AG04450 (cell line): ENCODE results near the gene NFIL3. TPM values are rescaled to one million over a fixed set of nuclear protein-coding genes. Genes with fewer than 3 reads are reported as not detected.
"Not testable (repeated sequence)": the region's sequence is repeated elsewhere in the genome, so short reads cannot be mapped to it uniquely, and the experiment has no call there.

Experiments used
- CTCF ChIA-PET: fragments of 300-600, 350-600 bp; formaldehyde crosslinking; extraction: SDS; loops from one replicate; lab custom pipeline; 2022; ENCODE audit warnings: antibody characterized with exemption, inconsistent platforms; lab: Charles Lee
- POLR2A ChIA-PET: fragments of 350-600 bp; formaldehyde crosslinking; extraction: SDS; loops from one replicate; lab custom pipeline; 2021; ENCODE audit warnings: antibody characterized with exemption, inconsistent platforms; lab: Yijun Ruan, JAX
- DNase-seq: peaks from one replicate; pipeline ENCODE4 v3.0.0-alpha.2; 2011; ENCODE audit warnings: low read depth, low spot score
- H3K27ac ChIP-seq: one replicate; pipeline ENCODE4 v1.5.1; 2012; ENCODE audit warnings: low read depth, low read length, control low read depth
- H3K27me3 ChIP-seq: one replicate; pipeline ENCODE4 v1.6.0; 2012; ENCODE audit warnings: low read length; ENCODE audit not compliant: control insufficient read depth, insufficient read depth
- H3K4me3 ChIP-seq: 2 replicates; pipeline ENCODE4 v1.5.1; 2011; ENCODE audit warnings: mild to moderate bottlenecking, low read depth, low read length, control low read depth
- H3K9me3 ChIP-seq: 2 replicates; pipeline ENCODE4 v1.5.1; 2012; ENCODE audit warnings: low read length; ENCODE audit not compliant: control insufficient read depth, insufficient read depth
- polyA minus RNA-seq: library from RNA; depleted of rRNA, polyadenylated mRNA; stranded (reverse); fragments of >200 nt; gene quantifications from 2 replicates; pipeline ENCODE4 v1.2.3, GENCODE V29; 2011; rRNA and poly(A)+ RNA removed
- polyA plus RNA-seq: library from polyadenylated mRNA; depleted of rRNA; stranded (reverse); fragments of >200 nt; gene quantifications from 2 replicates; pipeline ENCODE4 v1.2.3, GENCODE V29; 2011; rRNA removed
- TF ChIP-seq, protein P1 (sequence below): IDR thresholded peaks from 2 replicates; pipeline ENCODE4 v1.5.1; 2011; ENCODE audit warnings: low read depth, low read length, control low read depth, inconsistent platforms

Gene NFIL3
- polyA plus RNA-seq: 30.2 and 30.3 TPM in 2 replicates
- 23.6 and 32.1 TPM in 2 replicates for polyA minus RNA-seq

DNA sequence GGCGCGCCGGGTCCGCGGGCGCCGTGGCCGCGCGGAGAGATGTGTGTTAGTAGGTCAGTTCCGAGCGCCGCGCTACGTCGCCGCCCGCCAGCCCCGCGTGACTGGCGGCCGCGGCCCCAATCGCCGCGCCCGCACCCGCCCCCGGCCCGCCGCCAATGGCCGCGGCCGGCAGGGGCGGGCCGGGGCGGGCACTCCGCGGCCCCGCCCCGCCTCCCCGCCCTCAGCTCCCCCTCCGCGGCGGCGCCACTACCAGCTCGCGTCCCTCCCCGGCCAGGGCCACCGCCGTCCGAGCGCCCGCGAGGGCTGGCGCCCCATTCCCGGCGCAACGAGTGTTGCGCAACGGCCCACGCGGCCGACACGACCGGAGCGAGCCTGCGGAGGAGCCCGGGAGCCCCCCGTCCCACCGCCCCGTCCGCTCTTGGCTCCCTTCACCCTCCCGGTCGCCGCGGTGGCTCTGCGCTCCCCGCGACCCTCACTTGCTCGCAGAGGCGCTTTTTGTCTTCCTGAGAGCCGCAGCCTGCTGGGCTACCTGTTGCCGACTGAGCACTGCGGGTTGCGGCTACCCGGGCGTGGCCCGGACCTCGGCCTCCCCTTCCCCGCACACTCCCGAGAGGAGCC is at the start of gene NFIL3:
NFIL3 (minus strand) TSS at position 48 of the 618 bp plus-strand sequence. CDS start 13,098 bp downstream, outside the sequence.
- Histone ChIP-seq H3K9me3 (no peaks in the 10 kb centered on the region; the same call in 1 of the 2 replicates), H3K27me3 (no peaks in the 10 kb centered on the region), H3K4me3 (peak within 1 kb of the TSS; percentile 94), H3K27ac (peak within 1 kb of the TSS; percentile 91)
- no peak for DNase-seq
- ChIA-PET CTCF (interaction anchor here (0.6 to 3.3 kb wide), 6 partner anchors 10 to 509 kb away, joined by 3 to 27 read pairs (median 4); no protein-coding TSS in a partner anchor), POLR2A (interaction anchor here (0.5 to 2.1 kb wide), 11 partner anchors 9 to 386 kb away, joined by 3 to 7 read pairs (median 3); no protein-coding TSS in a partner anchor)
- TF ChIP-seq, protein P1, sequence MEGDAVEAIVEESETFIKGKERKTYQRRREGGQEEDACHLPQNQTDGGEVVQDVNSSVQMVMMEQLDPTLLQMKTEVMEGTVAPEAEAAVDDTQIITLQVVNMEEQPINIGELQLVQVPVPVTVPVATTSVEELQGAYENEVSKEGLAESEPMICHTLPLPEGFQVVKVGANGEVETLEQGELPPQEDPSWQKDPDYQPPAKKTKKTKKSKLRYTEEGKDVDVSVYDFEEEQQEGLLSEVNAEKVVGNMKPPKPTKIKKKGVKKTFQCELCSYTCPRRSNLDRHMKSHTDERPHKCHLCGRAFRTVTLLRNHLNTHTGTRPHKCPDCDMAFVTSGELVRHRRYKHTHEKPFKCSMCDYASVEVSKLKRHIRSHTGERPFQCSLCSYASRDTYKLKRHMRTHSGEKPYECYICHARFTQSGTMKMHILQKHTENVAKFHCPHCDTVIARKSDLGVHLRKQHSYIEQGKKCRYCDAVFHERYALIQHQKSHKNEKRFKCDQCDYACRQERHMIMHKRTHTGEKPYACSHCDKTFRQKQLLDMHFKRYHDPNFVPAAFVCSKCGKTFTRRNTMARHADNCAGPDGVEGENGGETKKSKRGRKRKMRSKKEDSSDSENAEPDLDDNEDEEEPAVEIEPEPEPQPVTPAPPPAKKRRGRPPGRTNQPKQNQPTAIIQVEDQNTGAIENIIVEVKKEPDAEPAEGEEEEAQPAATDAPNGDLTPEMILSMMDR: no peak

DNA sequence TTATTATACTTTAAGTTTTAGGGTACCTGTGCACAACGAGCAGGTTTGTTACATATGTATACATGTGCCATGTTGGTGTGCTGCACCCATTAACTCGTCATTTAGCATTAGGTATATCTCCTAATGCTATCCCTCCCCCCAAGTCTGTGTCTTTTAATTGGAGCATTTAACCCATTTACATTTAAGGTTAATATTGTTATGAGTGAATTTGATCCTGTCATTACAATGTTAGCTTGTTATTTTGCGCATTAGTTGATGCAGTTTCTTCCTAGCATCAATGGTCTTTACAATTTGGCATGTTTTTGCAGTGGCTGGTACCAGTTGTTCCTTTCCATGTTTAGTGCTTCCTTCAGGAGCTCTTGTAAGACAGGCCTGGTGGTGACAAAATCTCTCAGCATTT is 47.9 kb upstream of the NFIL3 start:
- H3K27me3 ChIP-seq, DNase-seq, POLR2A ChIA-PET, CTCF ChIA-PET, H3K27ac ChIP-seq, H3K4me3 ChIP-seq: not testable (repeated sequence)
- peaks cover 10% of the 10 kb centered on the region for H3K9me3 ChIP-seq

DNA sequence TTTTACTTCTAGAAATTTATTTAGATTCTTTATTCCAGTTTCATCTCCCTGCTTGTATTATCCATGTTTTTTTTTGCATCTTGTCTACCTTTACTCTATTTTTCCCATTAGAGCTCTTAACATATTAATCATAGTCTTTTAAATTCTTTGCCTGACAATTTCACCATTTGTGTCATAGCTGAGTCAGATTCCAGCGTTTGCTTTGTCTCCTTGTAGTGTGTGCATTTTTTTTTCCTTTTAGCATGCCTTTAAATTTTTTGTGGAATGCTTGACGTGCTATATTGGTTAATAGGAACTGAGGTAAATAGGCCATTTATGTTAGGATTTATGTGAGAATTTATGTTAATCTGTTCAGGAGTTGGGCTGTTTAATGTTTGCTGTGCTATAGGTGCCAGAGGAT is 41.8 kb upstream of the NFIL3 start:
- TF ChIP-seq, protein P1: no peak
- ChIA-PET CTCF (no interaction called here), POLR2A (interaction anchor here (0.5 kb wide), 1 partner anchor 91 kb away, joined by 3 read pairs; no protein-coding TSS in a partner anchor)
- Histone ChIP-seq H3K27ac (no peak overlapping the region), H3K9me3 (no peaks in the 10 kb centered on the region), H3K4me3 (no peak overlapping the region), H3K27me3 (no peaks in the 10 kb centered on the region)
- no peak for DNase-seq

- H3K27ac ChIP-seq: no peak overlapping the region
- TF ChIP-seq, protein P1: no peak
- H3K9me3 ChIP-seq: no peaks in the 10 kb centered on the region
- CTCF ChIA-PET: interaction anchor here (1.4 kb wide), 1 partner anchor 25 kb away, joined by 5 read pairs; no protein-coding TSS in a partner anchor
- DNase-seq: no peak
- POLR2A ChIA-PET: no interaction called here
- no peaks in the 10 kb centered on the region for H3K27me3 ChIP-seq
- H3K4me3 ChIP-seq: no peak overlapping the region
These were observed 35.3 kb upstream of the NFIL3 start for GRCh38 chr9:91458906-91459305.

GRCh38 chr9:91452844-91453243 is 29.2 kb upstream of the NFIL3 start:
- CTCF ChIA-PET: no interaction called here
- H3K27ac ChIP-seq: no peak overlapping the region
- POLR2A ChIA-PET: no interaction called here
- H3K4me3 ChIP-seq: no peak overlapping the region
- no peaks in the 10 kb centered on the region for H3K27me3 ChIP-seq
- DNase-seq: no peak
- TF ChIP-seq, protein P1: no peak
- H3K9me3 ChIP-seq: no peaks in the 10 kb centered on the region
